Right lobe of liver (tissue), 6 donors: ENCODE results near the gene FAP. TPM values are rescaled to one million over a fixed set of nuclear protein-coding genes. Genes with fewer than 3 reads are reported as not detected.

ENCODE experiments used
- ATAC-seq, 4 donors: fragments of 200-7000 bp; cut with Tn5 transposase; one replicate each; pipeline ENCODE4 v1.9.1; 2020; ENCODE audit warnings: mild to moderate bottlenecking in 4 of 4, moderate library complexity in 4 of 4
- DNase-seq, 3 donors: peaks; one replicate each; pipeline ENCODE4 v3.0.0-alpha.2; 2020
- H3K27ac ChIP-seq, 3 donors: fragments of 200-600 bp; one replicate each; pipeline ENCODE4 v1.8.0; 2022
- H3K27me3 ChIP-seq, 2 donors: fragments of 200-600 bp; one replicate each; pipeline ENCODE4 v1.8.0; 2022
- H3K36me3 ChIP-seq, 4 donors: fragments of 200-600 bp; sonication (generic) in 1 of 4; one replicate each; pipeline versions ENCODE4 v1.5.1 to v1.8.0; 2017 to 2022; ENCODE audit warnings: control low read depth in 1 of 4
- H3K4me1 ChIP-seq, 4 donors: fragments of 200-600 bp; sonication (generic) in 1 of 4; one replicate each; pipeline versions ENCODE4 v1.5.1 to v1.8.0; 2017 to 2022; ENCODE audit warnings: control low read depth in 1 of 4
- H3K4me3 ChIP-seq, 3 donors: fragments of 200-600 bp; one replicate each; pipeline ENCODE4 v1.8.0; 2022
- H3K9me3 ChIP-seq, 4 donors: fragments of 200-600 bp; sonication (generic) in 1 of 4; one replicate each; pipeline versions ENCODE4 v1.5.1 to v1.8.0; 2017 to 2022; ENCODE audit warnings: control low read depth in 1 of 4
- CTCF ChIP-seq, 4 donors: fragments of 200-600 bp in 3 of 4; fragments of 450-650 bp in 1 of 4; IDR thresholded peaks; one replicate each; pipeline versions ENCODE4 v1.5.1 to v1.8.0; 2016 to 2022; ENCODE audit warnings: antibody characterized with exemption in 4 of 4, mild to moderate bottlenecking in 2 of 4
- POLR2A ChIP-seq: fragments of 450-650 bp; IDR thresholded peaks from one replicate; pipeline ENCODE4 v1.6.1; 2017; ENCODE audit warnings: antibody characterized with exemption, mild to moderate bottlenecking
- WGBS: methylation state at CpG from one replicate; pipeline ENCODE4 v1.1.6; 2018; ENCODE audit warnings: low coverage, low lambda C conversion rate; ENCODE audit not compliant: insufficient coverage; ENCODE audit errors: missing lambda C conversion rate; 5-methylcytosine and 5-hydroxymethylcytosine counted together
- intact Hi-C, 2 donors: fragments of 100-400 bp; cut with DNase I; formaldehyde crosslinking; loops; one replicate each; pipeline versions ENCODE4 v1.11.2 to v1.14.1; 2022
- total RNA-seq, 6 experiments: library from RNA; depleted of rRNA in 2 of 6; stranded (reverse); fragments of >200 nt in 2 of 6; fragmentation: NEBNext Ultra II Directional in 3 of 6; extraction: Animal tissue kit (Norgen Biotek cat#: 25700) in 3 of 6; gene quantifications; one replicate each; pipeline versions ENCODE4 v1.1.0 to v1.2.4, GENCODE V29; 2016 to 2023
- donor health status: DM: no; HTN: yes; CAD: no.
- donor health status: DM: no; HTN: no; CAD: no.
- donor health status: DM: no; HTN: no; CAD: no.
- donor health status: DM: no; HTN: yes; CAD: no.
- donor health status: DM: no; HTN: yes; CAD: no.

Gene FAP
- total RNA-seq, 6 experiments from 2014 or later, result 0.22 to 0.93 (median 0.55) TPM; not detected in 2

- TF ChIP-seq POLR2A (no peak), CTCF (IDR thresholded peaks at IDR 0.05) (no peak)
- no peak for DNase-seq
- no peaks in the 10 kb centered on the region for H3K9me3 ChIP-seq
- 73% methylated on average over 6 of the region's 6 CpGs for WGBS
- no peak for ATAC-seq
- H3K36me3 ChIP-seq, result no peaks in the 10 kb centered on the region
- H3K27me3 ChIP-seq, result no peaks in the 10 kb centered on the region
- no peak overlapping the region for H3K27ac ChIP-seq
- intact Hi-C loops, result no loop called here
- no peaks in the 10 kb centered on the region for H3K4me1 ChIP-seq
- H3K4me3 ChIP-seq, result no peak overlapping the region
These were observed 83.8 kb downstream of the FAP start for GRCh38 chr2:162159446-162159845.

GRCh38 chr2:162156149-162156548 is 87.1 kb downstream of the FAP start:
- TF ChIP-seq POLR2A (no peak), CTCF (IDR thresholded peaks at IDR 0.05) (no peak)
- Histone ChIP-seq H3K4me3 (no peak overlapping the region), H3K27me3 (no peaks in the 10 kb centered on the region), H3K27ac (no peak overlapping the region), H3K36me3 (no peaks in the 10 kb centered on the region), H3K9me3 (no peaks in the 10 kb centered on the region), H3K4me1 (no peaks in the 10 kb centered on the region)
- WGBS, result 76% methylated on average over 3 of the region's 3 CpGs
- intact Hi-C loops, result no loop called here
- no peak for ATAC-seq
- no peak for DNase-seq

- ATAC-seq, result no peak
- DNase-seq, result no peak
- 77% methylated on average over 3 of the region's 3 CpGs for WGBS
- intact Hi-C loops, result no loop called here
- Histone ChIP-seq H3K4me1 (no peaks in the 10 kb centered on the region), H3K9me3 (no peaks in the 10 kb centered on the region), H3K4me3 (no peak overlapping the region), H3K36me3 (no peaks in the 10 kb centered on the region), H3K27me3 (no peaks in the 10 kb centered on the region), H3K27ac (no peak overlapping the region)
- TF ChIP-seq CTCF (IDR thresholded peaks at IDR 0.05), result no peak
- no peak for TF ChIP-seq POLR2A
These were observed 88.2 kb downstream of the FAP start for GRCh38 chr2:162155093-162155492.

GRCh38 chr2:162153608-162154224 is 89.5 kb downstream of the FAP start:
- peak; percentile 74 to 97 (median 80) for ATAC-seq
- H3K4me1 ChIP-seq, result no peaks in the 10 kb centered on the region
- peak in 2 of 3 donors; percentile 28 to 50 for DNase-seq
- intact Hi-C loops, result no loop called here
- no peak overlapping the region for H3K4me3 ChIP-seq
- no peaks in the 10 kb centered on the region for H3K27me3 ChIP-seq
- H3K9me3 ChIP-seq, result no peaks in the 10 kb centered on the region
- no peaks in the 10 kb centered on the region for H3K36me3 ChIP-seq
- H3K27ac ChIP-seq, result no peak overlapping the region
- WGBS, result 5% methylated on average over 5 of the region's 5 CpGs
- TF ChIP-seq POLR2A (no peak), CTCF (IDR thresholded peaks at IDR 0.05) (peak; percentile 37 to 62 (median 42))
